ENCODE results near the gene MID1.

Gene MID1

GRCh38 chrX:10577853-10578252 lies 42.5 kb downstream of the MID1 start:
- DNase-seq (ENCODE audit: low read depth, low spot score) = no peak
- H3K9me3 ChIP-seq (ENCODE audit: control insufficient read depth, insufficient read depth, low read length) = no peaks in the 10 kb centered on the region
- H3K27ac ChIP-seq (ENCODE audit: low read length) = no peak overlapping the region
- no peaks in the 10 kb centered on the region for H3K36me3 ChIP-seq (ENCODE audit: control insufficient read depth, insufficient read depth, low read length)
- H3K4me3 ChIP-seq (ENCODE audit: low read length) = no peak overlapping the region
- H3K4me1 ChIP-seq (ENCODE audit: control insufficient read depth, insufficient read depth, low read length) = no peaks in the 10 kb centered on the region; the same call in 1 of the 2 replicates
- no peaks in the 10 kb centered on the region for H3K27me3 ChIP-seq (ENCODE audit: control insufficient read depth, insufficient read depth, low read length)
- no CpG with 5 or more reads among the region's 2 CpGs for WGBS (ENCODE audit: insufficient coverage, insufficient read length)

GRCh38 chrX:10576777-10577447 lies 43.5 kb downstream of the MID1 start:
- Histone ChIP-seq H3K9me3 (ENCODE audit: control insufficient read depth, insufficient read depth, low read length) (no peaks in the 10 kb centered on the region), H3K4me1 (ENCODE audit: control insufficient read depth, insufficient read depth, low read length) (no peaks in the 10 kb centered on the region; the same call in 1 of the 2 replicates), H3K36me3 (ENCODE audit: control insufficient read depth, insufficient read depth, low read length) (no peaks in the 10 kb centered on the region), H3K27me3 (ENCODE audit: control insufficient read depth, insufficient read depth, low read length) (no peaks in the 10 kb centered on the region), H3K4me3 (ENCODE audit: low read length) (no peak overlapping the region), H3K27ac (ENCODE audit: low read length) (no peak overlapping the region)
- no peak for DNase-seq (ENCODE audit: low read depth, low spot score)
- WGBS (ENCODE audit: insufficient coverage, insufficient read length) = no CpG with 5 or more reads among the region's 16 CpGs

GRCh38 chrX:10576186-10576585 lies 44.2 kb downstream of the MID1 start:
- WGBS (ENCODE audit: insufficient coverage, insufficient read length) = no CpG with 5 or more reads among the region's 4 CpGs
- no peaks in the 10 kb centered on the region for H3K36me3 ChIP-seq (ENCODE audit: control insufficient read depth, insufficient read depth, low read length)
- DNase-seq (ENCODE audit: low read depth, low spot score) = no peak

GRCh38 chrX:10574663-10575062 lies 45.7 kb downstream of the MID1 start:
- no peak for DNase-seq (ENCODE audit: low read depth, low spot score)
- WGBS (ENCODE audit: insufficient coverage, insufficient read length) = no CpG with 5 or more reads among the region's 4 CpGs
- H3K36me3 ChIP-seq (ENCODE audit: control insufficient read depth, insufficient read depth, low read length) = no peaks in the 10 kb centered on the region

More at GRCh38 chrX:10576186-10576585, 44.2 kb downstream of the MID1 start:
- no peak overlapping the region for H3K4me3 ChIP-seq (ENCODE audit: low read length)
- no peaks in the 10 kb centered on the region for H3K9me3 ChIP-seq (ENCODE audit: control insufficient read depth, insufficient read depth, low read length)
- H3K27ac ChIP-seq (ENCODE audit: low read length) = no peak overlapping the region
- no peaks in the 10 kb centered on the region for H3K27me3 ChIP-seq (ENCODE audit: control insufficient read depth, insufficient read depth, low read length)
- no peaks in the 10 kb centered on the region; the same call in 1 of the 2 replicates for H3K4me1 ChIP-seq (ENCODE audit: control insufficient read depth, insufficient read depth, low read length)

GRCh38 chrX:10571260-10571659 lies 49.1 kb downstream of the MID1 start:
- H3K27me3 ChIP-seq (ENCODE audit: control insufficient read depth, insufficient read depth, low read length) = no peaks in the 10 kb centered on the region
- no peak for DNase-seq (ENCODE audit: low read depth, low spot score)
- no CpG with 5 or more reads among the region's 1 CpG for WGBS (ENCODE audit: insufficient coverage, insufficient read length)
- H3K4me1 ChIP-seq (ENCODE audit: control insufficient read depth, insufficient read depth, low read length) = no peaks in the 10 kb centered on the region
- no peak overlapping the region for H3K4me3 ChIP-seq (ENCODE audit: low read length)
- H3K9me3 ChIP-seq (ENCODE audit: control insufficient read depth, insufficient read depth, low read length) = no peaks in the 10 kb centered on the region
- peaks cover 7% of the 10 kb centered on the region for H3K36me3 ChIP-seq (ENCODE audit: control insufficient read depth, insufficient read depth, low read length)
- no peak overlapping the region for H3K27ac ChIP-seq (ENCODE audit: low read length)

More at GRCh38 chrX:10574663-10575062, 45.7 kb downstream of the MID1 start:
- Histone ChIP-seq H3K4me3 (ENCODE audit: low read length) (no peak overlapping the region), H3K27me3 (ENCODE audit: control insufficient read depth, insufficient read depth, low read length) (no peaks in the 10 kb centered on the region), H3K4me1 (ENCODE audit: control insufficient read depth, insufficient read depth, low read length) (no peaks in the 10 kb centered on the region; the same call in 1 of the 2 replicates), H3K27ac (ENCODE audit: low read length) (no peak overlapping the region), H3K9me3 (ENCODE audit: control insufficient read depth, insufficient read depth, low read length) (no peaks in the 10 kb centered on the region)

GRCh38 chrX:10570601-10571000 lies 49.8 kb downstream of the MID1 start:
- no CpG with 5 or more reads among the region's 1 CpG for WGBS (ENCODE audit: insufficient coverage, insufficient read length)
- no peak overlapping the region for H3K4me3 ChIP-seq (ENCODE audit: low read length)
- DNase-seq (ENCODE audit: low read depth, low spot score) = no peak
- no peak overlapping the region for H3K27ac ChIP-seq (ENCODE audit: low read length)
- H3K36me3 ChIP-seq (ENCODE audit: control insufficient read depth, insufficient read depth, low read length) = peaks cover 7% of the 10 kb centered on the region
- H3K4me1 ChIP-seq (ENCODE audit: control insufficient read depth, insufficient read depth, low read length) = no peaks in the 10 kb centered on the region
- H3K27me3 ChIP-seq (ENCODE audit: control insufficient read depth, insufficient read depth, low read length) = no peaks in the 10 kb centered on the region
- H3K9me3 ChIP-seq (ENCODE audit: control insufficient read depth, insufficient read depth, low read length) = no peaks in the 10 kb centered on the region

GRCh38 chrX:10569946-10570345 lies 50.4 kb downstream of the MID1 start:
- Histone ChIP-seq H3K4me1 (ENCODE audit: control insufficient read depth, insufficient read depth, low read length) (no peaks in the 10 kb centered on the region), H3K4me3 (ENCODE audit: low read length) (no peak overlapping the region), H3K27ac (ENCODE audit: low read length) (no peak overlapping the region), H3K9me3 (ENCODE audit: control insufficient read depth, insufficient read depth, low read length) (no peaks in the 10 kb centered on the region), H3K36me3 (ENCODE audit: control insufficient read depth, insufficient read depth, low read length) (peaks cover 7% of the 10 kb centered on the region), H3K27me3 (ENCODE audit: control insufficient read depth, insufficient read depth, low read length) (no peaks in the 10 kb centered on the region)
- WGBS (ENCODE audit: insufficient coverage, insufficient read length) = 100% methylated on average over 1 of the region's 4 CpGs
- no peak for DNase-seq (ENCODE audit: low read depth, low spot score)

- Histone ChIP-seq H3K4me1 (ENCODE audit: control insufficient read depth, insufficient read depth, low read length) (no peaks in the 10 kb centered on the region), H3K4me3 (ENCODE audit: low read length) (no peak overlapping the region), H3K27ac (ENCODE audit: low read length) (no peak overlapping the region), H3K27me3 (ENCODE audit: control insufficient read depth, insufficient read depth, low read length) (no peaks in the 10 kb centered on the region), H3K36me3 (ENCODE audit: control insufficient read depth, insufficient read depth, low read length) (peaks cover 7% of the 10 kb centered on the region), H3K9me3 (ENCODE audit: control insufficient read depth, insufficient read depth, low read length) (no peaks in the 10 kb centered on the region)
- no CpG with 5 or more reads among the region's 3 CpGs for WGBS (ENCODE audit: insufficient coverage, insufficient read length)
- DNase-seq (ENCODE audit: low read depth, low spot score) = no peak
Measured at GRCh38 chrX:10568428-10568827, 52.0 kb downstream of the MID1 start.

GRCh38 chrX:10567136-10567535 lies 53.2 kb downstream of the MID1 start:
- no peak overlapping the region for H3K4me3 ChIP-seq (ENCODE audit: low read length)
- no CpG with 5 or more reads among the region's 20 CpGs for WGBS (ENCODE audit: insufficient coverage, insufficient read length)
- peaks cover 7% of the 10 kb centered on the region for H3K36me3 ChIP-seq (ENCODE audit: control insufficient read depth, insufficient read depth, low read length)
- no peaks in the 10 kb centered on the region for H3K9me3 ChIP-seq (ENCODE audit: control insufficient read depth, insufficient read depth, low read length)
- no peak for DNase-seq (ENCODE audit: low read depth, low spot score)
- no peaks in the 10 kb centered on the region for H3K27me3 ChIP-seq (ENCODE audit: control insufficient read depth, insufficient read depth, low read length)
- H3K27ac ChIP-seq (ENCODE audit: low read length) = no peak overlapping the region
- H3K4me1 ChIP-seq (ENCODE audit: control insufficient read depth, insufficient read depth, low read length) = no peaks in the 10 kb centered on the region

- no peak for DNase-seq (ENCODE audit: low read depth, low spot score)
- Histone ChIP-seq H3K9me3 (ENCODE audit: control insufficient read depth, insufficient read depth, low read length) (no peaks in the 10 kb centered on the region), H3K36me3 (ENCODE audit: control insufficient read depth, insufficient read depth, low read length) (peaks cover 7% of the 10 kb centered on the region), H3K27ac (ENCODE audit: low read length) (no peak overlapping the region), H3K4me1 (ENCODE audit: control insufficient read depth, insufficient read depth, low read length) (no peaks in the 10 kb centered on the region), H3K4me3 (ENCODE audit: low read length) (no peak overlapping the region), H3K27me3 (ENCODE audit: control insufficient read depth, insufficient read depth, low read length) (no peaks in the 10 kb centered on the region)
- no CpG with 5 or more reads among the region's 11 CpGs for WGBS (ENCODE audit: insufficient coverage, insufficient read length)
Measured at GRCh38 chrX:10566716-10567097, 53.7 kb downstream of the MID1 start.

GRCh38 chrX:10564484-10564883 lies 55.9 kb downstream of the MID1 start:
- no CpG with 5 or more reads among the region's 3 CpGs for WGBS (ENCODE audit: insufficient coverage, insufficient read length)
- Histone ChIP-seq H3K27me3 (ENCODE audit: control insufficient read depth, insufficient read depth, low read length) (no peaks in the 10 kb centered on the region), H3K27ac (ENCODE audit: low read length) (no peak overlapping the region), H3K4me1 (ENCODE audit: control insufficient read depth, insufficient read depth, low read length) (no peaks in the 10 kb centered on the region), H3K9me3 (ENCODE audit: control insufficient read depth, insufficient read depth, low read length) (no peaks in the 10 kb centered on the region), H3K36me3 (ENCODE audit: control insufficient read depth, insufficient read depth, low read length) (peaks cover 7% of the 10 kb centered on the region), H3K4me3 (ENCODE audit: low read length) (no peak overlapping the region)
- no peak for DNase-seq (ENCODE audit: low read depth, low spot score)

Data from iPS DF 6.9 (cell line).